ENCODE data around the gene PSMD9. TPM values are rescaled to one million over a fixed set of nuclear protein-coding genes. Genes with fewer than 3 reads are reported as not detected.

Gene PSMD9
- total RNA-seq, 1 experiment from 2014 or later: 241 TPM

GRCh38 chr12:121939992-121940766, 51.6 kb downstream of the PSMD9 start:
- no peak overlapping the region for H3K27ac ChIP-seq (ENCODE audit: low read length)
- CTCF ChIA-PET: no interaction called here
- BruUV-seq (replicated peaks): no TSS peak

GRCh38 chr12:121942145-121942718, 53.6 kb downstream of the PSMD9 start:
- TF ChIP-seq EZH2 (IDR thresholded peaks at IDR 0.05; ENCODE audit: low read length, unreplicated experiment): no peak
- TF ChIP-seq CTCF (conservative IDR thresholded peaks at IDR 0.05; ENCODE audit: low read depth, low read length): no peak
- TF ChIP-seq EZH2phosphoT487 (IDR thresholded peaks at IDR 0.05; ENCODE audit: borderline replicate concordance, low read length): no peak
- Histone ChIP-seq H3K36me3 (ENCODE audit: low read depth, low read length) (peaks cover 4% of the 10 kb centered on the region; the same call in 1 of the 2 replicates), H3K27me3 (ENCODE audit: low read length) (no peaks in the 10 kb centered on the region), H3K4me1 (ENCODE audit: insufficient read depth, low read length) (no peaks in the 10 kb centered on the region), H3K4me2 (ENCODE audit: low read length) (no peak overlapping the region), H2AFZ (ENCODE audit: low read length) (no peak overlapping the region), H3K9me2 (replicated peaks; ENCODE audit: low read length) (no peaks in the 10 kb centered on the region), H3K9ac (ENCODE audit: low read length) (no peak overlapping the region), H3K9me3 (ENCODE audit: low read length) (no peaks in the 10 kb centered on the region), H3K27ac (ENCODE audit: low read length) (no peak overlapping the region), H4K20me1 (ENCODE audit: low read length) (no peaks in the 10 kb centered on the region), H3K4me3 (ENCODE audit: low read length) (no peak overlapping the region), H3K79me2 (ENCODE audit: low read length) (no peaks in the 10 kb centered on the region), H3F3A (ENCODE audit: low read length, unreplicated experiment) (no peaks in the 10 kb centered on the region)
- DNase-seq: no peak
- intact Hi-C loops (cut with micrococcal nuclease): no loop called here
- BruUV-seq (replicated peaks): no TSS peak
- CTCF ChIA-PET: no interaction called here
- ATAC-seq: no peak
- POLR2A ChIA-PET (ENCODE audit: unreplicated experiment): interaction anchor here (0.7 kb wide), 1 partner anchor 24 kb away, joined by 3 read pairs; no protein-coding TSS in a partner anchor

More at GRCh38 chr12:121939992-121940766, 51.6 kb downstream of the PSMD9 start:
- ATAC-seq: no peak
- no peak for DNase-seq
- H3K9me2 ChIP-seq (replicated peaks; ENCODE audit: low read length): no peaks in the 10 kb centered on the region
- no peaks in the 10 kb centered on the region for H3F3A ChIP-seq (ENCODE audit: low read length, unreplicated experiment)
- H3K9me3 ChIP-seq (ENCODE audit: low read length): no peaks in the 10 kb centered on the region
- H2AFZ ChIP-seq (ENCODE audit: low read length): no peak overlapping the region
- H4K20me1 ChIP-seq (ENCODE audit: low read length): no peaks in the 10 kb centered on the region
- TF ChIP-seq CTCF (conservative IDR thresholded peaks at IDR 0.05; ENCODE audit: low read depth, low read length) (no peak), EZH2 (IDR thresholded peaks at IDR 0.05; ENCODE audit: low read length, unreplicated experiment) (no peak), EZH2phosphoT487 (IDR thresholded peaks at IDR 0.05; ENCODE audit: borderline replicate concordance, low read length) (no peak)
- H3K4me1 ChIP-seq (ENCODE audit: insufficient read depth, low read length): no peaks in the 10 kb centered on the region
- POLR2A ChIA-PET (ENCODE audit: unreplicated experiment): no interaction called here
- H3K79me2 ChIP-seq (ENCODE audit: low read length): no peaks in the 10 kb centered on the region
- intact Hi-C loops (cut with micrococcal nuclease): no loop called here
- no peak overlapping the region for H3K9ac ChIP-seq (ENCODE audit: low read length)
- no peaks in the 10 kb centered on the region for H3K27me3 ChIP-seq (ENCODE audit: low read length)
- H3K36me3 ChIP-seq (ENCODE audit: low read depth, low read length): peaks cover 4% of the 10 kb centered on the region; the same call in 1 of the 2 replicates
- no peak overlapping the region for H3K4me2 ChIP-seq (ENCODE audit: low read length)
- no peak overlapping the region for H3K4me3 ChIP-seq (ENCODE audit: low read length)

- no peak for ATAC-seq
- H3F3A ChIP-seq (ENCODE audit: low read length, unreplicated experiment): no peaks in the 10 kb centered on the region
- CTCF ChIA-PET: no interaction called here
Measured at GRCh38 chr12:121943926-121944325, 55.3 kb downstream of the PSMD9 start.

More at GRCh38 chr12:121943926-121944325, 55.3 kb downstream of the PSMD9 start:
- Histone ChIP-seq H3K4me3 (ENCODE audit: low read length) (no peak overlapping the region), H3K79me2 (ENCODE audit: low read length) (no peaks in the 10 kb centered on the region), H3K36me3 (ENCODE audit: low read depth, low read length) (peaks cover 4% of the 10 kb centered on the region; the same call in 1 of the 2 replicates), H4K20me1 (ENCODE audit: low read length) (no peaks in the 10 kb centered on the region), H3K9me3 (ENCODE audit: low read length) (no peaks in the 10 kb centered on the region), H3K27me3 (ENCODE audit: low read length) (no peaks in the 10 kb centered on the region), H3K4me1 (ENCODE audit: insufficient read depth, low read length) (no peaks in the 10 kb centered on the region), H3K4me2 (ENCODE audit: low read length) (no peak overlapping the region), H3K9me2 (replicated peaks; ENCODE audit: low read length) (no peaks in the 10 kb centered on the region), H3K27ac (ENCODE audit: low read length) (no peak overlapping the region), H3K9ac (ENCODE audit: low read length) (no peak overlapping the region), H2AFZ (ENCODE audit: low read length) (no peak overlapping the region)
- intact Hi-C loops (cut with micrococcal nuclease): no loop called here
- POLR2A ChIA-PET (ENCODE audit: unreplicated experiment): no interaction called here
- DNase-seq: no peak
- TF ChIP-seq EZH2 (IDR thresholded peaks at IDR 0.05; ENCODE audit: low read length, unreplicated experiment) (no peak), EZH2phosphoT487 (IDR thresholded peaks at IDR 0.05; ENCODE audit: borderline replicate concordance, low read length) (no peak), CTCF (conservative IDR thresholded peaks at IDR 0.05; ENCODE audit: low read depth, low read length) (no peak)
- no TSS peak for BruUV-seq (replicated peaks)
